Measurements from ENCODE around the gene UBAC1. TPM values are rescaled to one million over a fixed set of nuclear protein-coding genes. Genes with fewer than 3 reads are reported as not detected.

UBAC1 gene, protein sequence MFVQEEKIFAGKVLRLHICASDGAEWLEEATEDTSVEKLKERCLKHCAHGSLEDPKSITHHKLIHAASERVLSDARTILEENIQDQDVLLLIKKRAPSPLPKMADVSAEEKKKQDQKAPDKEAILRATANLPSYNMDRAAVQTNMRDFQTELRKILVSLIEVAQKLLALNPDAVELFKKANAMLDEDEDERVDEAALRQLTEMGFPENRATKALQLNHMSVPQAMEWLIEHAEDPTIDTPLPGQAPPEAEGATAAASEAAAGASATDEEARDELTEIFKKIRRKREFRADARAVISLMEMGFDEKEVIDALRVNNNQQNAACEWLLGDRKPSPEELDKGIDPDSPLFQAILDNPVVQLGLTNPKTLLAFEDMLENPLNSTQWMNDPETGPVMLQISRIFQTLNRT
- 31.4 and 34.2 TPM in 2 replicates for total RNA-seq
- long read RNA-seq, transcript UBAC1-201 (10 exons, 1,867 nt), result major isoform, 14 of 21 reads
- long read RNA-seq, partial matches to known transcripts, result 5 of 21 reads
- long read RNA-seq, other reads (novel, unspliced or antisense), result 2 of 21 reads

DNA sequence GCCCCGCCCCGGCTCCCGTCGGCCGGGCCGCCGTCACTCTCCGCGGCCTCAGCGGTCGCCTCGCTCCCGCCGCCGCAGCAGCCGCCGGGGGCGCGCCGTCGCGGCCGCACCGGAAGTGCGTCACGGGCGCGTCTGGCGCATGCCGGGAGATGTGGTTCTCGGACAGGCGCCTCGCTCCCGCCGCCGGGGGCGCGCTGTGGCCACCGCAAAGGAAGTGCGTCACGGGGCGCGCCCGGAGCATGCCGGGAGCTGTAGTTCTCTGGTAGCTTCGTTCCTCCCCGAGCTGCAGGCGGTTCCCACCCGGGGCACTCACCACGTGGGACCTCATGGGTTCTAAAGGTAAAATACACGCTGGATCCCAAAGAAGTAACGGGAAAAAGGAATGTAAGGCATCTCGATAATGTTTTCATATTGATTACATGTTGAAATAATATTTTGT lies at the start of gene UBAC1:
UBAC1 (minus strand) TSS at position 97 of the 439 bp plus-strand sequence. CDS start 211 bp downstream, outside the sequence.
- Mint-ChIP-seq H3K9me3 (ENCODE audit: low read depth) (no peaks in the 10 kb centered on the region), H3K4me1 (ENCODE audit: low read depth) (peaks cover 7% of the 10 kb centered on the region), H3K27me3 (peaks cover 18% of the 10 kb centered on the region), H3K36me3 (ENCODE audit: insufficient read depth) (no peaks in the 10 kb centered on the region), H3K27ac (peak within 1 kb of the TSS; percentile 52), H3K4me3 (ENCODE audit: low read depth) (peak within 1 kb of the TSS; percentile 86)
- TF ChIP-seq, protein P1, sequence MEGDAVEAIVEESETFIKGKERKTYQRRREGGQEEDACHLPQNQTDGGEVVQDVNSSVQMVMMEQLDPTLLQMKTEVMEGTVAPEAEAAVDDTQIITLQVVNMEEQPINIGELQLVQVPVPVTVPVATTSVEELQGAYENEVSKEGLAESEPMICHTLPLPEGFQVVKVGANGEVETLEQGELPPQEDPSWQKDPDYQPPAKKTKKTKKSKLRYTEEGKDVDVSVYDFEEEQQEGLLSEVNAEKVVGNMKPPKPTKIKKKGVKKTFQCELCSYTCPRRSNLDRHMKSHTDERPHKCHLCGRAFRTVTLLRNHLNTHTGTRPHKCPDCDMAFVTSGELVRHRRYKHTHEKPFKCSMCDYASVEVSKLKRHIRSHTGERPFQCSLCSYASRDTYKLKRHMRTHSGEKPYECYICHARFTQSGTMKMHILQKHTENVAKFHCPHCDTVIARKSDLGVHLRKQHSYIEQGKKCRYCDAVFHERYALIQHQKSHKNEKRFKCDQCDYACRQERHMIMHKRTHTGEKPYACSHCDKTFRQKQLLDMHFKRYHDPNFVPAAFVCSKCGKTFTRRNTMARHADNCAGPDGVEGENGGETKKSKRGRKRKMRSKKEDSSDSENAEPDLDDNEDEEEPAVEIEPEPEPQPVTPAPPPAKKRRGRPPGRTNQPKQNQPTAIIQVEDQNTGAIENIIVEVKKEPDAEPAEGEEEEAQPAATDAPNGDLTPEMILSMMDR (IDR thresholded peaks at IDR 0.05; ENCODE audit: unreplicated experiment), result peak; percentile 46
- DNase-seq (ENCODE audit: low spot score, unreplicated experiment), result peak; percentile 88

DNA sequence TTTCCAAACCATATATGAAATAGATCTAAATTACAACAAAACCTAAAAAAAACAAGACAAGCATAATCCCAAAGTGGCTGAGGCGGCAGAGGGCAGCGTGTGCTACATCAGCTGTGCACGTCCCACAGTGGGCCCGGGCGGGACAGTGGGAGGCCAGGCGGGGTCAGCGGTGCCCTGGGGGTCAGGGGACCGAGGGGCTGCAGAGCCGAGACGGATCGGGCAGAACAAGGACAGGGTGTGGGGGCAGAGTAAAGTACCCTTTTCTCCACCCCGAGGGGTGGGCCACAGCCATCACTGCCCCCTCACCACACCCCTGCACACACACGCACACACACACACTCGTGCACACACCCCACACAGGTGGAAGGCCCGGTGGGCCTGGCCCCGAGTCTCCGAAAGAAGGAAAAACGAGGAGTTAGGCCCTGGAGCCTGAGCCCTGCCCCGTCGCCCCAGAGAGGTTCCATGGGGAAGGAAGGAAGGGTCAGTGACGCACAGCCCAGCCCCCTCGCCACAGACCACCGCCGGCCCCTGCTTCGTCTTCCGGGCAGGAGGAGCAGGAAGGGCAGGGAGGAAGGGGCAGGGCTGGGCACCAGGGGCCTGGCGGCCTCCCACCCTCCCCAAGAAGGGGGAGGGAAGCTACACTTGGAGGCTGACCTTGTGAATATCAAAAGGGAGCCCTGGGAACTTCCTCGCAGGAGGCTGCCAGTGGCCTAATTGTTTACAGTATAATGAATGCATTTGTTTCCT lies 49.6 kb upstream of the UBAC1 start:
- Mint-ChIP-seq H3K4me3 (ENCODE audit: low read depth) (no peak overlapping the region), H3K27ac (no peak overlapping the region), H3K4me1 (ENCODE audit: low read depth) (peaks cover 14% of the 10 kb centered on the region), H3K36me3 (ENCODE audit: insufficient read depth) (no peaks in the 10 kb centered on the region), H3K27me3 (no peaks in the 10 kb centered on the region), H3K9me3 (ENCODE audit: low read depth) (no peaks in the 10 kb centered on the region)
- TF ChIP-seq, protein P1 (IDR thresholded peaks at IDR 0.05; ENCODE audit: unreplicated experiment), result no peak
- no peak for DNase-seq (ENCODE audit: low spot score, unreplicated experiment)

GRCh38 chr9:136010176-136010575 lies 49.0 kb upstream of the UBAC1 start:
- H3K4me1 Mint-ChIP-seq (ENCODE audit: low read depth), result peaks cover 13% of the 10 kb centered on the region
- TF ChIP-seq, protein P1 (IDR thresholded peaks at IDR 0.05; ENCODE audit: unreplicated experiment), result no peak
- no peaks in the 10 kb centered on the region for H3K27me3 Mint-ChIP-seq
- H3K4me3 Mint-ChIP-seq (ENCODE audit: low read depth), result no peak overlapping the region
- DNase-seq (ENCODE audit: low spot score, unreplicated experiment), result no peak
- H3K36me3 Mint-ChIP-seq (ENCODE audit: insufficient read depth), result no peaks in the 10 kb centered on the region
- no peak overlapping the region for H3K27ac Mint-ChIP-seq
- no peaks in the 10 kb centered on the region for H3K9me3 Mint-ChIP-seq (ENCODE audit: low read depth)

DNA sequence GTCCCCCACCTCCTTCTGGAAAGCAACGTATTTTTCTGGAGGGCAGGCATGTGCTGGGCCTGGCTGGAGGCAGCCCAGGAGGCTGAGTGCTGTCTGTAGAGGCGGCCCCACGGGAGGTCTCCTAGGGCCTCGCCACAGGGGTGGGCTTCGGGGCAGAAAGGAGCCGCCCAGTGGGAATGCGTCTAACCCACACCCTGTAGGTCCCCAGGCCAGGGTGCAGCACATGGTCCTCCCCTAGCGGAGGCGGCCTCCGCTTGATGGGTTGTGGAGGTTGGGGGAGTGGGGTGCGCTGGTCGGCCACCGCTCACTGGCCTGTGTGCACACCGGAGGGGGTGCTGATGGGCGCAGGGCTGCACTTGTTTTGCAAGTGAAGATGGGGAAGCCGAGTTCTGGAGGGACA lies 48.3 kb upstream of the UBAC1 start:
- DNase-seq (ENCODE audit: low spot score, unreplicated experiment), result no peak
- no peaks in the 10 kb centered on the region for H3K9me3 Mint-ChIP-seq (ENCODE audit: low read depth)
- no peak overlapping the region for H3K27ac Mint-ChIP-seq
- H3K4me3 Mint-ChIP-seq (ENCODE audit: low read depth), result no peak overlapping the region
- H3K36me3 Mint-ChIP-seq (ENCODE audit: insufficient read depth), result no peaks in the 10 kb centered on the region
- H3K27me3 Mint-ChIP-seq, result no peaks in the 10 kb centered on the region
- TF ChIP-seq, protein P1 (IDR thresholded peaks at IDR 0.05; ENCODE audit: unreplicated experiment), result no peak
- H3K4me1 Mint-ChIP-seq (ENCODE audit: low read depth), result peaks cover 15% of the 10 kb centered on the region

- TF ChIP-seq, protein P1 (IDR thresholded peaks at IDR 0.05; ENCODE audit: unreplicated experiment), result no peak
- DNase-seq (ENCODE audit: low spot score, unreplicated experiment), result no peak
- H3K9me3 Mint-ChIP-seq (ENCODE audit: low read depth), result no peaks in the 10 kb centered on the region
- no peak overlapping the region for H3K4me3 Mint-ChIP-seq (ENCODE audit: low read depth)
- no peaks in the 10 kb centered on the region for H3K27me3 Mint-ChIP-seq
- H3K36me3 Mint-ChIP-seq (ENCODE audit: insufficient read depth), result no peaks in the 10 kb centered on the region
- peaks cover 20% of the 10 kb centered on the region for H3K4me1 Mint-ChIP-seq (ENCODE audit: low read depth)
- no peak overlapping the region for H3K27ac Mint-ChIP-seq
Measured at GRCh38 chr9:136008693-136008997, 47.5 kb upstream of the UBAC1 start.

All from progenitor cell of endocrine pancreas (in vitro differentiated cells).